ACHN (cell line): Measurements from ENCODE around the gene RAI1.

Experiments
- DNase-seq: peaks from one replicate; pipeline ENCODE4 v3.0.0-alpha.2; 2015
- in situ Hi-C: cut with HindIII; loops from 2 replicates; pipeline ENCODE4 v1.10.0; 2017; ENCODE audit warnings: low sequenced_read_pairs, low pct_ligation_motif_present, low pct_unique_long_range_greater_than_20kb

RAI1 gene

GRCh38 chr17:17767154-17767869 is 86.1 kb downstream of the RAI1 start:
- DNase-seq, result no peak
- in situ Hi-C loops, result no loop called here

- in situ Hi-C loops, result no loop called here
- no peak for DNase-seq
These were observed 86.7 kb downstream of the RAI1 start for GRCh38 chr17:17767887-17768418.

- in situ Hi-C loops, result no loop called here
- DNase-seq, result no peak
These were observed 87.3 kb downstream of the RAI1 start for GRCh38 chr17:17768424-17769088.

GRCh38 chr17:17769869-17770631 is 88.8 kb downstream of the RAI1 start:
- in situ Hi-C loops, result no loop called here

GRCh38 chr17:17770632-17771044 is 89.4 kb downstream of the RAI1 start:
- in situ Hi-C loops, result no loop called here
- DNase-seq, result no peak

More at GRCh38 chr17:17769869-17770631, 88.8 kb downstream of the RAI1 start:
- DNase-seq, result no peak

GRCh38 chr17:17771498-17772201 is 90.4 kb downstream of the RAI1 start:
- DNase-seq, result no peak
- in situ Hi-C loops, result no loop called here

- DNase-seq, result no peak
- in situ Hi-C loops, result no loop called here
These were observed 91.0 kb downstream of the RAI1 start for GRCh38 chr17:17772231-17772630.

- peak; percentile 28 for DNase-seq
- in situ Hi-C loops, result no loop called here
These were observed 93.0 kb downstream of the RAI1 start for GRCh38 chr17:17774009-17774881.

- in situ Hi-C loops, result no loop called here
- no peak for DNase-seq
These were observed 95.6 kb downstream of the RAI1 start for GRCh38 chr17:17776889-17777288.

- DNase-seq, result no peak
- in situ Hi-C loops, result no loop called here
These were observed 97.2 kb downstream of the RAI1 start for GRCh38 chr17:17778308-17779014.

- in situ Hi-C loops, result no loop called here
- no peak for DNase-seq
These were observed 97.9 kb downstream of the RAI1 start for GRCh38 chr17:17779015-17779611.

- in situ Hi-C loops, result no loop called here
- peak; percentile 41 for DNase-seq
These were observed 99.8 kb downstream of the RAI1 start for GRCh38 chr17:17780922-17781590.

- in situ Hi-C loops, result no loop called here
- peak; percentile 72 for DNase-seq
These were observed 100.6 kb downstream of the RAI1 start for GRCh38 chr17:17781591-17782496.

GRCh38 chr17:17782523-17783115 is 101.4 kb downstream of the RAI1 start:
- peak; percentile 28 for DNase-seq
- in situ Hi-C loops, result no loop called here
